Uterus (tissue), 4 donors: ENCODE results near the gene CST11. TPM values are rescaled to one million over a fixed set of nuclear protein-coding genes. Genes with fewer than 3 reads are reported as not detected.

Source experiments
- DNase-seq, 2 donors: peaks; one replicate each; pipeline ENCODE4 v3.0.0-alpha.2; 2019 to 2020
- H3K27ac ChIP-seq, 2 donors: fragments of 200-600 bp; sonication (generic); 1 replicate in 1 of 2; 2 replicates in 1 of 2; pipeline ENCODE4 v1.5.1; 2016 to 2018
- H3K27me3 ChIP-seq, 2 donors: fragments of 200-600 bp; sonication (generic); one replicate each; pipeline ENCODE4 v1.5.1; 2018 to 2019; ENCODE audit warnings: control low read depth in 1 of 2
- H3K36me3 ChIP-seq, 2 donors: fragments of 200-600 bp; sonication (generic); one replicate each; pipeline ENCODE4 v1.5.1; 2019; ENCODE audit warnings: control low read depth in 1 of 2
- H3K4me1 ChIP-seq, 2 donors: fragments of 200-600 bp; sonication (generic); one replicate each; pipeline ENCODE4 v1.5.1; 2018 to 2019; ENCODE audit warnings: control low read depth in 1 of 2
- H3K4me3 ChIP-seq, 2 donors: fragments of 200-600 bp; sonication (generic); 1 replicate in 1 of 2; 2 replicates in 1 of 2; pipeline ENCODE4 v1.5.1; 2018 to 2019; ENCODE audit warnings: mild to moderate bottlenecking in 1 of 2
- H3K9me3 ChIP-seq, 2 donors: fragments of 200-600 bp; sonication (generic); one replicate each; pipeline ENCODE4 v1.5.1; 2019; ENCODE audit warnings: control low read depth in 1 of 2
- POLR2A ChIP-seq, 2 donors: fragments of 450-650 bp; IDR thresholded peaks; one replicate each; pipeline ENCODE4 v1.6.1; 2016; ENCODE audit warnings: antibody characterized with exemption in 2 of 2, mild to moderate bottlenecking in 1 of 2, moderate library complexity in 1 of 2
- intact Hi-C: fragments of 100-400 bp; cut with DNase I; formaldehyde crosslinking; loops from one replicate; pipeline ENCODE4 v1.15.1; 2023; ENCODE audit warnings: low total_unique reads
- total RNA-seq, 4 donors: library from RNA; depleted of rRNA in 3 of 4; stranded (reverse); fragments of >200 nt in 3 of 4; gene quantifications; one replicate each; pipeline versions ENCODE4 v1.1.0 to v1.2.4, GENCODE V29; 2014 to 2023
- TF ChIP-seq, protein P1 (sequence below), 4 experiments: fragments of 200-600 bp in 2 of 4; fragments of 450-650 bp in 2 of 4; sonication (generic) in 2 of 4; IDR thresholded peaks; one replicate each; pipeline ENCODE4 v1.5.1; 2016 to 2019; ENCODE audit warnings: antibody characterized with exemption in 4 of 4, mild to moderate bottlenecking in 2 of 4, moderate library complexity in 1 of 4
- donor health status: DM: yes; HTN: yes; CAD: no.

The CST11 gene
- total RNA-seq, 4 donors from 2014 or later: not detected

- Histone ChIP-seq H3K27ac (no peak overlapping the region), H3K9me3 (no peaks in the 10 kb centered on the region), H3K36me3 (no peaks in the 10 kb centered on the region), H3K4me1 (no peaks in the 10 kb centered on the region), H3K4me3 (no peak overlapping the region), H3K27me3 (no peaks in the 10 kb centered on the region)
- intact Hi-C loops: no loop called here
- no peak for TF ChIP-seq POLR2A (IDR thresholded peaks at IDR 0.05)
- TF ChIP-seq, protein P1, sequence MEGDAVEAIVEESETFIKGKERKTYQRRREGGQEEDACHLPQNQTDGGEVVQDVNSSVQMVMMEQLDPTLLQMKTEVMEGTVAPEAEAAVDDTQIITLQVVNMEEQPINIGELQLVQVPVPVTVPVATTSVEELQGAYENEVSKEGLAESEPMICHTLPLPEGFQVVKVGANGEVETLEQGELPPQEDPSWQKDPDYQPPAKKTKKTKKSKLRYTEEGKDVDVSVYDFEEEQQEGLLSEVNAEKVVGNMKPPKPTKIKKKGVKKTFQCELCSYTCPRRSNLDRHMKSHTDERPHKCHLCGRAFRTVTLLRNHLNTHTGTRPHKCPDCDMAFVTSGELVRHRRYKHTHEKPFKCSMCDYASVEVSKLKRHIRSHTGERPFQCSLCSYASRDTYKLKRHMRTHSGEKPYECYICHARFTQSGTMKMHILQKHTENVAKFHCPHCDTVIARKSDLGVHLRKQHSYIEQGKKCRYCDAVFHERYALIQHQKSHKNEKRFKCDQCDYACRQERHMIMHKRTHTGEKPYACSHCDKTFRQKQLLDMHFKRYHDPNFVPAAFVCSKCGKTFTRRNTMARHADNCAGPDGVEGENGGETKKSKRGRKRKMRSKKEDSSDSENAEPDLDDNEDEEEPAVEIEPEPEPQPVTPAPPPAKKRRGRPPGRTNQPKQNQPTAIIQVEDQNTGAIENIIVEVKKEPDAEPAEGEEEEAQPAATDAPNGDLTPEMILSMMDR (IDR thresholded peaks at IDR 0.05): no peak
- DNase-seq: no peak
These were observed 8.5 kb upstream of the CST11 start for GRCh38 chr20:23461180-23461579.

GRCh38 chr20:23459461-23460150 lies 6.9 kb upstream of the CST11 start:
- H3K27me3 ChIP-seq: no peaks in the 10 kb centered on the region
- no peaks in the 10 kb centered on the region for H3K4me1 ChIP-seq
- no peak overlapping the region for H3K4me3 ChIP-seq
- no peak overlapping the region for H3K27ac ChIP-seq
- no peak for DNase-seq
- H3K36me3 ChIP-seq: no peaks in the 10 kb centered on the region
- H3K9me3 ChIP-seq: no peaks in the 10 kb centered on the region
- TF ChIP-seq, protein P1 (IDR thresholded peaks at IDR 0.05): no peak
- TF ChIP-seq POLR2A (IDR thresholded peaks at IDR 0.05): no peak
- intact Hi-C loops: no loop called here

DNA sequence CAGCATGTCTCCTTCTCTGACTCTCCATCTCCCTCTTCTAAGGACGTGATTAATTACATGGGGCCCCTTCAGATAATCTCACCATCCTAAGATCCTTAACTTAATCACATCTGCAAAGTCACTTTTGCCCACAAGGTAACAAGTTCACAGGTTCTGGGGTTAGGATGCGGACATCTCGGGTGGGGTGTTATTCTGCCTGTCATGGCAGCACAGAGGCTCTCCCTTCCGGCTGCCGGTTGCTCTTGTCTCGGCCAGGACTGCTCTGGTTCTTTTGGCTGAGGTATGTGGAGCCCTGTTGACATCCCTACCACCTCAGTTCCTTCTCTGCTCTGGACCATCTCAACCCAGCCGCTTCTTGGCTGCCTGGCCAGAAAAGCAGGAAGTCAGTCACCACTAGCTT lies 4.2 kb upstream of the CST11 start:
- Histone ChIP-seq H3K27me3 (no peaks in the 10 kb centered on the region), H3K4me3 (no peak overlapping the region), H3K36me3 (no peaks in the 10 kb centered on the region), H3K27ac (no peak overlapping the region), H3K9me3 (no peaks in the 10 kb centered on the region), H3K4me1 (no peaks in the 10 kb centered on the region)
- no peak for DNase-seq
- intact Hi-C loops: no loop called here
- TF ChIP-seq POLR2A (IDR thresholded peaks at IDR 0.05): no peak
- TF ChIP-seq, protein P1 (IDR thresholded peaks at IDR 0.05): no peak

DNA sequence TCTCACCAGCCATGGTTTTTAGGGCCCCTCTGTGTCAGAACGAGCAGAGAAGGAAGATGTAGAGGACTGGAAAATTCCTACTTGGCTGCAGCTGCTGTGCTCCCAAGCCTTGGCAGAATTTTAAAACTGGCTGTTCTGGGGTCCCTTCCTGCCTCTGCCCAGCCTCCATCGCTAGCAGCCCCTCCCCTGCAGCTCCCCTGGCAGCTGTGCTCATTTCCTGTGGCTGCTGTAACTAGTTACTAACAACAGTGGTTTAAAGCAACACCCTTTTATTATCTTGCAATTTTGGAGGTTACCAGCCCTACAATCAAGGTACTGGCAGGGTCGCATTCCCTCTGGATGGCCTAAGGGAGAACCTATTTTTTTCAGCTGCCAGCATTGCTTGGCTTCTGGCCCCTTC lies 3.7 kb upstream of the CST11 start:
- Histone ChIP-seq H3K36me3 (no peaks in the 10 kb centered on the region), H3K4me3 (no peak overlapping the region), H3K27ac (no peak overlapping the region), H3K9me3 (no peaks in the 10 kb centered on the region), H3K4me1 (no peaks in the 10 kb centered on the region), H3K27me3 (no peaks in the 10 kb centered on the region)
- DNase-seq: no peak
- intact Hi-C loops: no loop called here
- TF ChIP-seq POLR2A (IDR thresholded peaks at IDR 0.05): no peak
- TF ChIP-seq, protein P1 (IDR thresholded peaks at IDR 0.05): no peak

- Histone ChIP-seq H3K4me3 (no peak overlapping the region), H3K9me3 (no peaks in the 10 kb centered on the region), H3K27me3 (no peaks in the 10 kb centered on the region), H3K4me1 (no peaks in the 10 kb centered on the region), H3K27ac (no peak overlapping the region), H3K36me3 (no peaks in the 10 kb centered on the region)
- intact Hi-C loops: no loop called here
- DNase-seq: no peak
- TF ChIP-seq, protein P1 (IDR thresholded peaks at IDR 0.05): no peak
These were observed 3.0 kb upstream of the CST11 start for GRCh38 chr20:23455639-23456038.
